Activated CD4-positive, alpha-beta memory T cell treated with anti-CD3 and anti-CD28 coated beads, Interleukin-2, amount 10 ng/mL, durations not matched to agents 7 days and 5 days (primary cell): ENCODE measurements around the gene CAPN2. TPM values are rescaled to one million over a fixed set of nuclear protein-coding genes. Genes with fewer than 3 reads are reported as not detected.
A peak's percentile ranks its signal among the peaks of the same experiment; 100 is the strongest.

ENCODE experiments used
- CTCF ChIA-PET: fragments of 350-600 bp; sonication (Branson Sonifier 250); formaldehyde crosslinking; loops from one replicate; lab custom pipeline; 2021; ENCODE audit warnings: antibody characterized with exemption, inconsistent platforms; lab: Charles Lee
- POLR2A ChIA-PET: fragments of 350-600 bp; sonication (Branson Sonifier 250); formaldehyde crosslinking; loops from one replicate; lab custom pipeline; 2021; ENCODE audit warnings: antibody characterized with exemption; lab: Charles Lee
- DNase-seq: peaks from one replicate; pipeline ENCODE4 v3.0.0-alpha.2; 2020
- H3K27ac Mint-ChIP-seq: one replicate; pipeline ENCODE4 v1.8.0; 2021; ENCODE audit warnings: mild to moderate bottlenecking, mixed read lengths
- H3K27me3 Mint-ChIP-seq: one replicate; pipeline ENCODE4 v1.8.0; 2021; ENCODE audit warnings: mixed read lengths
- H3K36me3 Mint-ChIP-seq: one replicate; pipeline ENCODE4 v1.8.0; 2021; ENCODE audit warnings: low read depth, mixed read lengths
- H3K4me1 Mint-ChIP-seq: one replicate; pipeline ENCODE4 v1.8.0; 2021; ENCODE audit warnings: mixed read lengths
- H3K4me3 Mint-ChIP-seq: one replicate; pipeline ENCODE4 v1.8.0; 2021; ENCODE audit warnings: mild to moderate bottlenecking, mixed read lengths
- H3K9me3 Mint-ChIP-seq: one replicate; pipeline ENCODE4 v1.8.0; 2021; ENCODE audit warnings: mixed read lengths
- total RNA-seq, 2 experiments: library from RNA; stranded (reverse); gene quantifications; one replicate each; pipeline ENCODE4 v1.2.3, GENCODE V29; 2021

CAPN2 gene
- total RNA-seq, 2 experiments from 2014 or later: 263 TPM

DNA sequence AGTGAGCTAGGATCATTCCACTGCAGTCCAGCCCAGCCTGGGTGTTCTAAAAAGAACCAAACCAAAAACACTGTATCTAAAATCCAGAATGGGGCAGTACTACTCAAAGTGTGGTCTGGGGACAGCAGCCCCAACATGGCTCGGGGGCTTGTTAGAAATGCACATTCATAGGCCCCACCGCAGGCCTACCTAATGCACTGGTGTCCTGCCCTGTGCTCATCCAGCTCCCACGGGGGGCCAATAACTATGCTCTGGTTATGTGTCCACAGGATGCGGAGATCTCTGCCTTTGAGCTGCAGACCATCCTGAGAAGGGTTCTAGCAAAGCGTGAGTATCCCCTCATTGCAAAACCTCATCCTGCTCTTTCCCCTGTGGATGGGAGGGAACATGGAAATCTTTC lies 51.5 kb downstream of the CAPN2 start:
- DNase-seq: no peak
- no peaks in the 10 kb centered on the region for H3K4me1 Mint-ChIP-seq
- ChIA-PET CTCF (interaction anchor here (1.5 to 2.6 kb wide), 2 partner anchors 8 to 15 kb away, joined by 3 to 14 read pairs; no protein-coding TSS in a partner anchor), POLR2A (interaction anchor here (1.0 kb wide), 1 partner anchor 84 kb away, joined by 3 read pairs; no protein-coding TSS in a partner anchor)
- H3K4me3 Mint-ChIP-seq: no peak overlapping the region
- H3K27ac Mint-ChIP-seq: no peak overlapping the region
- no peaks in the 10 kb centered on the region for H3K9me3 Mint-ChIP-seq
- no peaks in the 10 kb centered on the region for H3K27me3 Mint-ChIP-seq
- peaks cover 73% of the 10 kb centered on the region for H3K36me3 Mint-ChIP-seq

DNA sequence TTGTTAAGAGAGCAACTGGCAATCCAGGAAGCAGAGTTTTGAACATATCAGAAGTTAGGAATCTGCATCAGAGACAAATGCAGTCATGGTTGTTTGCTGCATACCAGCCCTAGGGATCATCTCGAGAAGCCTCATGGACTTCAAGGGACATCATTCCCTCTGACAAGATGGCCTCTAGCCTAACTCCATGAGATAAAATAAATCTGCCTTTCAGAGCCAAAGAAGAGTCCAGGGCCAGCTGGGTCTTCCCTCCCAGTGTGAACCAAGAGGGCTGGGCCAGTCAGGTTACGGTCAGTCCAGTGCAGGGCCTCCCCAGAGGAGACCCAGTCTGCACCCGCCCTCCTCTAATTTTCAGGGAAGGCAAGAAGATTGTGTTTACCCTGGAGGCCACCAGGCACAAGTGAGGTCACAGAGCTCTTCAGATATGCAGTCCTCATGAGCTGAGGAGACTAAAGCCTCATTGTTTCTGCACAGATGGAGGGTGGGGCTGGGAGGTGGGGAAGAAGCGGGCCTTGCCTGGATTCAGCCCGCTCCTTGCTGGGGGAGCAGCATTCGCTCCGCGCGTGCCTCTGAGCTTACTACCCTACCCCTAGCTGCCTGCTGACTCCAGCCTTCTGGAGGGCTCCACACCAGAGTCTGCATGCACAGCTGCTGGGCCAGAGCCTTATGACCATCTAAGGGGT lies 52.8 kb downstream of the CAPN2 start:
- Mint-ChIP-seq H3K9me3 (no peaks in the 10 kb centered on the region), H3K4me1 (no peaks in the 10 kb centered on the region), H3K4me3 (no peak overlapping the region), H3K27me3 (no peaks in the 10 kb centered on the region), H3K36me3 (peaks cover 73% of the 10 kb centered on the region), H3K27ac (no peak overlapping the region)
- CTCF ChIA-PET: no interaction called here
- DNase-seq: no peak
- POLR2A ChIA-PET: interaction anchor here (0.9 to 1.3 kb wide), 2 partner anchors 9 to 11 kb away, joined by 3 to 4 read pairs; no protein-coding TSS in a partner anchor

DNA sequence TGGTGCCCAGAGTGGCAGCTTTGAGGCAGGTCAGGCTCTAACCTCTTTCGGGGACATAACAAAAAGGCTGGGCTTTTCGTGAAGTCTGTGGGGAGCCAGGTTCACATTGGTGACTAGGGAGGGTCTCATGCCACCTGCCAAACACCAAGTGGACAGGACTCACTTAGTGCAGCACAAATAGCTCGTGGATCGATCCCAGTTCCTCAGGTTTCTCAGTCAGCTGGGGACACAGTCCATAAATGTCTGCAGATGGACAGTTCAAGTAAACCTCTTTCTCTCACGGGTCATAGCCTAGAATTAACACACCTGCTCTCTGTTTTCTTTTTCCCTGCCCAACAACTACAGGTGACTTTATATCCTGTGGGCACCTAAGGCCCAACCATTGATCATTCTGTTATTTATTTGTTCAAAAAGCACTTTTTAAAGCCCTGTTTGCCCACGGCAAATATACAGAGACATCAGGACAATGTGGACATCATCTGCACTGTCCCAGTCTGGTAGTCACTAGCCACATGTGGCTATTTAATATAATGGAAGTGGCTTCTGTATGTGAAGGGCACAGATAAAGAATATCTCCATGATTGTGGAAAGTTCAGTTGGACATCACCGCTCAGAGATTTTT lies 53.5 kb downstream of the CAPN2 start:
- Mint-ChIP-seq H3K27me3 (no peaks in the 10 kb centered on the region), H3K9me3 (no peaks in the 10 kb centered on the region), H3K36me3 (peaks cover 73% of the 10 kb centered on the region), H3K4me3 (no peak overlapping the region), H3K27ac (peak overlapping the region; percentile 31), H3K4me1 (no peaks in the 10 kb centered on the region)
- ChIA-PET CTCF (no interaction called here), POLR2A (interaction anchor here (0.9 to 1.3 kb wide), 2 partner anchors 9 to 10 kb away, joined by 3 to 4 read pairs; no protein-coding TSS in a partner anchor)
- DNase-seq: no peak

DNA sequence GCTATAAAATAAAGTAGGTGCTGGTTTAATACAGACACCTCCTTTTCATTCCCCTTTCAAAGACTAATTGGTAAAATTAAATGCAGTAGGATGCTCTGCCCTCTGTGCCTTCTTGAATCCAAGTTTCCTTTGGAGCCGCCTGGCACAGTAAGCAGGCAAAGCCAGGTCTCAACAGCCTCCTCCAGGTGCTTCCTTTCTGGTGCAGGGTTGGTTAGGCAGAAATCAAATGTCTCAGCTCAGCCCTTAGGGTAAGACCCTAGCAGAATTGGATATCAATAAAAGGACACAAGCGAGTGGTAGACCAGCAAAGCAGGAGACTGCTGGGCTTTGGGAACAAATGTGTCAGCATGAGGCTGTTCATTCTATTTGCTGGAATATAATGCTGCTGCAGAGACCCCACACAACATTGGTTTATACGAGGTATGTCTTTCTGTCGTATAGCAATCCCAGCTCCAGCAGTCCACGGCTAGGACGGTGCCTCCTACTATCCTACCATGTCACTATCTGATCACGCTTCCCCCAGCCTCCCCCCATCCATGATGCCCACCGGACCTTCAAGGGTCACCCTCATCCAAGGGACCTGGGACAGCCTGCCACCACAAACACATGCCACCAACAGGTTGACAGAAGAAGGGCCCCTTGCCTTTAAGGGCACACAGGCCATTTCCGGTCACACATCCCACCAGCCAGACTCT lies 58.4 kb downstream of the CAPN2 start:
- Mint-ChIP-seq H3K36me3 (peaks cover 74% of the 10 kb centered on the region), H3K4me3 (no peak overlapping the region)
- POLR2A ChIA-PET: interaction anchor here (0.9 to 1.8 kb wide), 4 partner anchors 9 to 26 kb away, joined by 3 to 6 read pairs (median 5); no protein-coding TSS in a partner anchor

DNA sequence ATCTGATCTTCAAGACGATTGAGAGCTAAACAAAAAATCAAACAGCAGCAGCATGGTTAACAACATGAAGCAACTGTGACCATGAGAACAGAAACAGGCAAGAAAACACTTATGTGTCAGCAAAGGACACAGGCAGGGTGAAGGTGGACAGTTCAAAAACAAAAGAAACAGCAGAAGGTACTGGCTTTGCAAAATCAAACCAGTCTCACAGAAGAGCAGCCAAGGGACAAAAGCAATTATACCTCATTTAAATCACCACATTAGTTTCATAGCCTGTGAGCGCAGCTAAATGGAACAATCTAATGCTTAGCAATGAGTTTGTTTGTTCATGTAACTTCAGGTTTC lies 59.1 kb downstream of the CAPN2 start:
- H3K36me3 Mint-ChIP-seq: peaks cover 74% of the 10 kb centered on the region
- H3K4me3 Mint-ChIP-seq: no peak overlapping the region
- POLR2A ChIA-PET: interaction anchor here (1.3 to 1.8 kb wide), 4 partner anchors 9 to 74 kb away, joined by 5 to 6 read pairs (median 5); partner anchors contain the start of gene TP53BP2
- H3K27me3 Mint-ChIP-seq: no peaks in the 10 kb centered on the region
- DNase-seq: no peak
- peaks cover 35% of the 10 kb centered on the region for H3K4me1 Mint-ChIP-seq
- CTCF ChIA-PET: interaction anchor here (1.3 to 2.1 kb wide), 2 partner anchors 8 to 22 kb away, joined by 3 to 8 read pairs; no protein-coding TSS in a partner anchor
- H3K9me3 Mint-ChIP-seq: no peaks in the 10 kb centered on the region
- H3K27ac Mint-ChIP-seq: peak overlapping the region; percentile 38

More for the DNA sequence above, 58.4 kb downstream of the CAPN2 start:
- CTCF ChIA-PET: interaction anchor here (1.6 kb wide), 1 partner anchor 22 kb away, joined by 7 read pairs; no protein-coding TSS in a partner anchor
- Mint-ChIP-seq H3K9me3 (no peaks in the 10 kb centered on the region), H3K27me3 (no peaks in the 10 kb centered on the region), H3K4me1 (peaks cover 28% of the 10 kb centered on the region), H3K27ac (no peak overlapping the region)
- no peak for DNase-seq

DNA sequence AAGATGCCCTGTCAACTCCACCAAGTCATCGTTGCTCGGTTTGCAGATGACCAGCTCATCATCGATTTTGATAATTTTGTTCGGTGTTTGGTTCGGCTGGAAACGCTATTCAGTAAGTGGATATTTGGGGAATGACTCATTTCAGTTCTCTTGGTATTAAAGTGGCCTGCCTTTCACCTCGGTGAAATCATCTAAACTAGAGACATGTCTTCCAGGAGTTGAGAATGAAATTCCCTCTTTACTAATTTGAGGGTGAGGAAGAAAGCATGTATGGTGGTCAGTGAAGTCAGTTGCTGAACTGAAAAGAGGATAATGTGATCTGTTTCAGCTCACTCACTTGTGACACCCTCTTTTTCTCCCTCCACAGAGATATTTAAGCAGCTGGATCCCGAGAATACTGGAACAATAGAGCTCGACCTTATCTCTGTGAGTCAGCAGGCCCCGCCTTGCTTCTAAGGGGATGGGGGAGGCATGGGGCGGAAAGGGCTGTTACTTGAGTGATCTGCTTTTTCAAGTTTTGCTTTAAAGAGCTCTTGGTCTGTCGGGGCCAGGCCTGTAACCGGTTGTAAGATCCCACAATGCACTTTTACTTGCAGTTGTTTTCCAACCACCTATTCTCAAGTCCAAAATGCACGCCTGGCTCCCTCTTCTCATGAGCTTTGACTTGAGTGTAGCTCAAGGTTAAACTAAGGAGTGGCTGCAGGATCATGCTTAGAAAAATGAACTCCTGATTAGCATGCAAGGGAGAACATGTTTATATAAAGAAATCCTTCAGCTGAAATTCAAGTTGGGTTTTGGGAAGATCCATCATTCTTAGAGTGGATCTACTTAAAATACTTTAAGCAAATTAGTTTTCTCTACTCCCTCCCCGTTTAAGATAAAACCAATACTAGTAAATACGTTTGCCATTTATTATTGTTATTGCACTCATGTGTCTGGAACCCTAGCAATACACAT lies 59.8 kb downstream of the CAPN2 start:
- DNase-seq: no peak

DNA sequence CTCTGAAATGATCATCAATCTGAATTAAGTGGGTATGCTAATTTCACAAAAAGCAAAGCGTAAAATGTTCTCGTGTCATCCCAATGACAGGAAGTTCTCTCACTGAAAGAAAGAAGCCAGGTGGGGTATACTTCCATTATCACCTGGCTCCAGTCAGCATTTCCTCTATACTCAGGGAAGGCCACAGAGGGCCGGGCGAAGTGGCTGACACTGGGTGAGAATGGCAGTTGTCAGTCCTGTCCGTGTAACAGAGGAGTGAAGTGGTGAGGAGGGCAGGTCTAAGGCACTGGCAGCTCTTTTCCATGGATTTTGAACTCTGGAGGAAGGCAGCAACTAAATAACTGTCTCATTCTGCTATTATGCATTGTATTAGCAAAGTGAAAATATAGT lies 60.4 kb downstream of the CAPN2 start:
- CTCF ChIA-PET: interaction anchor here (1.1 to 2.1 kb wide), 3 partner anchors 10 to 74 kb away, joined by 3 to 8 read pairs (median 4); no protein-coding TSS in a partner anchor

More for the DNA sequence above, 59.8 kb downstream of the CAPN2 start:
- H3K4me3 Mint-ChIP-seq: no peak overlapping the region
- POLR2A ChIA-PET: interaction anchor here (1.3 to 1.8 kb wide), 4 partner anchors 8 to 73 kb away, joined by 5 to 6 read pairs (median 5); partner anchors contain the start of gene TP53BP2
- H3K27me3 Mint-ChIP-seq: no peaks in the 10 kb centered on the region
- H3K27ac Mint-ChIP-seq: peak overlapping the region; percentile 38
- peaks cover 40% of the 10 kb centered on the region for H3K4me1 Mint-ChIP-seq
- CTCF ChIA-PET: interaction anchor here (1.1 to 2.1 kb wide), 3 partner anchors 9 to 74 kb away, joined by 3 to 8 read pairs (median 4); no protein-coding TSS in a partner anchor
- peaks cover 75% of the 10 kb centered on the region for H3K36me3 Mint-ChIP-seq
- no peaks in the 10 kb centered on the region for H3K9me3 Mint-ChIP-seq

DNA sequence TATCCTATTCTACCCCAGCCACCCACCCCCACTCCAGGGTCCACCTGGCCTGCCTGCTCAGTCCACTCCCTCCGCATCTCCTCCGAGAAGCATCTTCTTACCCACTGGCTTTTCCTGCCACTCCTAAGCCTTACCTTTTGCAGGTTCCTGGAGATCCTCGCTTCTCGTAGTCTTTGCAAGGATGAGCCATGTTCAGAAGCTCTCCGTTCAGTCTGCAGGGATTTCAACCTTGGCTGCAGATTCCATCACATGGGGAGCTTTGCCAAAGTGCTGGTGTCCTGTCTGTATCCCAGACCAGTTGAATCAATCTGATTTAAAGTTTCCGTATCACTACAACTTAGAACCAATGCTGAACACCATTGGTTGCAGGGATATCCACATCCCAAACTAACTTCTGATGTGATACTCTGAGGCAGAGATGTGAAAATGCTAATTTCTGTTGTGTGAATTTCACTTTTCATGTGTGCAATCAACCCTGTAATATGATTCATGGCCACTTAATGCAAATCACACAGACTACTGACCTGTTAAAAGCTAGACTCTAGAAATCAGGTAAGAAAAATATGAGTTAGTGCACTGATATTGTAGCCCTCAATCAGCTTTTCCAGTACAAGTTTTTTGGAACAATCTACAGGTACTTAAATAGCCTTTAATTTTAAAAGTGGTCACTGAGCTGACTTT lies 61.9 kb downstream of the CAPN2 start:
- H3K36me3 Mint-ChIP-seq: peaks cover 86% of the 10 kb centered on the region
- H3K27ac Mint-ChIP-seq: peak overlapping the region; percentile 3
- POLR2A ChIA-PET: interaction anchor here (0.7 to 2.3 kb wide), 2 partner anchors 58 to 71 kb away, joined by 4 to 17 read pairs; partner anchors contain the start of gene TP53BP2
- H3K27me3 Mint-ChIP-seq: no peaks in the 10 kb centered on the region
- peaks cover 44% of the 10 kb centered on the region for H3K4me1 Mint-ChIP-seq
- H3K4me3 Mint-ChIP-seq: no peak overlapping the region
- DNase-seq: no peak
- CTCF ChIA-PET: interaction anchor here (1.6 to 2.1 kb wide), 3 partner anchors 67 to 78 kb away, joined by 5 to 9 read pairs (median 7); no protein-coding TSS in a partner anchor
- H3K9me3 Mint-ChIP-seq: no peaks in the 10 kb centered on the region

More for the DNA sequence above, 60.4 kb downstream of the CAPN2 start:
- Mint-ChIP-seq H3K4me1 (peaks cover 44% of the 10 kb centered on the region), H3K36me3 (peaks cover 82% of the 10 kb centered on the region), H3K27me3 (no peaks in the 10 kb centered on the region), H3K4me3 (no peak overlapping the region), H3K27ac (no peak overlapping the region), H3K9me3 (no peaks in the 10 kb centered on the region)
- POLR2A ChIA-PET: no interaction called here
- DNase-seq: no peak

DNA sequence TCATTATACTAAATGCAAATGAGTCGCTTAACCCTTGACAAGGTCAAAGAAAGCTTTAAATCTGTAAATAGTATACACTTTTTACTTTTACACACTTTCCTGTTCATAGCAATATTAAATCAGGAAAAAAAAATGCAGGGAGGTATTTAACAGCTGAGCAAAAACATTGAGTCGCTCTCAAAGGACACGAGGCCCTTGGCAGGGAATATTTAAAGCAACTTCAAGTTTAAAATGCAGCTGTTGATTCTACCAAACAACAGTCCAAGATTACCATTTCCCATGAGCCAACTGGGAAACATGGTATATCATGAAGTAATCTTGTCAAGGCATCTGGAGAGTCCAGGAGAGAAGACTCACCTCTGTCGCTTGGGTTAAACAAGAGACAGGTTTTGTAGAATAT lies 62.7 kb downstream of the CAPN2 start:
- Mint-ChIP-seq H3K27ac (no peak overlapping the region), H3K36me3 (peaks cover 81% of the 10 kb centered on the region), H3K27me3 (no peaks in the 10 kb centered on the region), H3K9me3 (no peaks in the 10 kb centered on the region), H3K4me1 (peaks cover 44% of the 10 kb centered on the region), H3K4me3 (no peak overlapping the region)
- POLR2A ChIA-PET: interaction anchor here (1.2 to 2.3 kb wide), 3 partner anchors 50 to 71 kb away, joined by 4 to 17 read pairs (median 4); partner anchors contain the start of gene TP53BP2
- CTCF ChIA-PET: interaction anchor here (1.4 to 2.1 kb wide), 5 partner anchors 47 to 132 kb away, joined by 4 to 9 read pairs (median 5); no protein-coding TSS in a partner anchor
- DNase-seq: no peak

DNA sequence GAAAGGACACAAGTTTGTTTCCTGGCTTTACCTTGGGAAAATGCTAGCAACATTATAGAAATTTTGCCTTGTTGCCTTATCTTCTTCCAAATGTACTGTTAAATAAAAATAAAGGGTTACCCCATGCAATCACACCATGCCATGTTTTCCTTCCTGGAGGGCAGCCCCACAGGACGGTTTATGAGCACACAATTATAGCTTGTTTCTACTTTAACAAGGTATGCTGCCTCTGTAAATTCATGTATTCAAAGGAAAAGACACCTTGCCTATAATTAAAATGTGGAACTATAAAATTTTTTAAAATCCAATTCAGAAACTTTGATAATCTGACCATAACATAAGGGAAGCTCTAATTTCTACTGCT lies 63.4 kb downstream of the CAPN2 start:
- Mint-ChIP-seq H3K36me3 (peaks cover 76% of the 10 kb centered on the region), H3K27ac (peak overlapping the region; percentile 63), H3K4me1 (peaks cover 44% of the 10 kb centered on the region), H3K27me3 (no peaks in the 10 kb centered on the region), H3K4me3 (no peak overlapping the region), H3K9me3 (no peaks in the 10 kb centered on the region)
- POLR2A ChIA-PET: interaction anchor here (0.8 to 2.3 kb wide), 10 partner anchors 9 to 70 kb away, joined by 3 to 17 read pairs (median 4); partner anchors contain the start of gene TP53BP2
- no peak for DNase-seq
- CTCF ChIA-PET: interaction anchor here (0.8 to 2.1 kb wide), 7 partner anchors 26 to 132 kb away, joined by 3 to 9 read pairs (median 5); no protein-coding TSS in a partner anchor
